H1 (cell line): Measurements from ENCODE around the gene RUNX1. TPM values are rescaled to one million over a fixed set of nuclear protein-coding genes. Genes with fewer than 3 reads are reported as not detected.

Source experiments
- CTCF ChIA-PET: fragments of 300-600 bp; sonication (Branson Sonifier 250); formaldehyde crosslinking; loops from one replicate; lab custom pipeline; 2021; ENCODE audit not compliant: partially characterized antibody; lab: Charles Lee
- POLR2A ChIA-PET: fragments of 300-600 bp; sonication (Branson Sonifier 250); formaldehyde crosslinking; loops from one replicate; lab custom pipeline; 2021; ENCODE audit warnings: inconsistent platforms; ENCODE audit not compliant: partially characterized antibody; lab: Charles Lee
- DNase-seq, 2 experiments: peaks; one replicate each; pipeline versions ENCODE4 v3.0.0 to v3.0.0-alpha.2; 2010 to 2022; ENCODE audit warnings: low spot score in 2 of 2, low read depth in 1 of 2, mixed read lengths in 1 of 2
- FAIRE-seq: peaks from 2 replicates; lab custom pipeline; 2011; peaks lifted over from hg19 to GRCh38; lab: Jason Lieb, UNC
- H2AFZ ChIP-seq: 2 replicates; pipeline ENCODE4 v1.8.1; 2012; ENCODE audit warnings: low read length, inconsistent platforms
- H2AK5ac ChIP-seq: 2 replicates; pipeline ENCODE4 v1.6.1; 2013; ENCODE audit warnings: low read depth, low read length
- H2BK120ac ChIP-seq: replicated peaks from 2 replicates; pipeline ENCODE3; 2013; ENCODE audit warnings: low read depth, low read length, inconsistent platforms
- H2BK12ac ChIP-seq: 2 replicates; pipeline ENCODE4 v1.6.1; 2013; ENCODE audit warnings: low read depth, low read length
- H2BK15ac ChIP-seq: 2 replicates; pipeline ENCODE4 v1.6.1; 2013; ENCODE audit warnings: low read length
- H2BK20ac ChIP-seq: 2 replicates; pipeline ENCODE4 v1.6.1; 2013; ENCODE audit warnings: low read length
- H2BK5ac ChIP-seq: 2 replicates; pipeline ENCODE4 v1.6.1; 2013; ENCODE audit warnings: low read depth, low read length
- H3K14ac ChIP-seq: 2 replicates; pipeline ENCODE4 v1.6.1; 2013; ENCODE audit warnings: inconsistent platforms; ENCODE audit not compliant: insufficient read length
- H3K18ac ChIP-seq: 2 replicates; pipeline ENCODE4 v1.6.1; 2013; ENCODE audit warnings: low read length; ENCODE audit errors: extremely low read depth
- H3K23ac ChIP-seq: 2 replicates; pipeline ENCODE4 v1.6.1; 2013; ENCODE audit warnings: inconsistent platforms; ENCODE audit not compliant: insufficient read length
- H3K23me2 ChIP-seq: 2 replicates; pipeline ENCODE4 v1.6.1; 2013; ENCODE audit warnings: low read depth, low read length
- H3K27ac ChIP-seq: 2 replicates; pipeline ENCODE4 v1.6.1; 2011; ENCODE audit warnings: low read depth, low read length, inconsistent platforms
- H3K27me3 ChIP-seq, 4 experiments: replicated peaks in 1 of 4; 1 replicate in 1 of 4; 2 replicates in 3 of 4; pipeline versions ENCODE4 v1.6.1 to v1.8.1; 2011 to 2013; ENCODE audit warnings: low read length in 3 of 4, mild to moderate bottlenecking in 3 of 4, inconsistent platforms in 2 of 4, mixed read lengths in 2 of 4, moderate library complexity in 1 of 4; ENCODE audit not compliant: control insufficient read depth in 3 of 4, insufficient read depth in 3 of 4; ENCODE audit errors: extremely low read depth in 1 of 4
- H3K36me3 ChIP-seq, 4 experiments: 2 replicates each; pipeline versions ENCODE4 v1.6.1 to v1.8.1; 2011 to 2013; ENCODE audit warnings: mild to moderate bottlenecking in 4 of 4, low read length in 3 of 4, moderate library complexity in 2 of 4, control low read depth in 1 of 4, inconsistent platforms in 1 of 4; ENCODE audit not compliant: insufficient read depth in 4 of 4, control insufficient read depth in 2 of 4
- H3K4ac ChIP-seq: replicated peaks from 2 replicates; pipeline ENCODE3; 2013; ENCODE audit warnings: low read length, low read depth, mixed read lengths, inconsistent platforms; ENCODE audit not compliant: insufficient read length
- H3K4me1 ChIP-seq, 4 experiments: replicated peaks in 1 of 4; 1 replicate in 1 of 4; 2 replicates in 3 of 4; pipeline versions ENCODE4 v1.6.1 to v1.8.1; 2011 to 2013; ENCODE audit warnings: low read length in 3 of 4, inconsistent platforms in 2 of 4, mixed read lengths in 1 of 4; ENCODE audit not compliant: insufficient read depth in 4 of 4, control insufficient read depth in 3 of 4
- H3K4me2 ChIP-seq, 2 experiments: 2 replicates each; pipeline versions ENCODE4 v1.6.1 to v1.8.1; 2011 to 2013; ENCODE audit warnings: low read depth in 2 of 2, low read length in 2 of 2, control low read depth in 1 of 2, inconsistent platforms in 1 of 2, mild to moderate bottlenecking in 1 of 2; ENCODE audit not compliant: insufficient read depth in 1 of 2
- H3K4me3 ChIP-seq, 4 experiments: fragments of 200-600, 300-600 bp in 1 of 4; sonication (generic), shearing (Covaris generic), sonication (Bioruptor Twin) in 1 of 4; 2 replicates each; pipeline versions ENCODE4 v1.5.1 to v1.8.1; 2011 to 2016; ENCODE audit warnings: low read length in 4 of 4, low read depth in 3 of 4, control low read depth in 2 of 4, inconsistent platforms in 2 of 4, mild to moderate bottlenecking in 2 of 4, mixed read lengths in 1 of 4, moderate library complexity in 1 of 4; ENCODE audit not compliant: insufficient read depth in 2 of 4; ENCODE audit errors: extremely low read depth in 1 of 4
- H3K56ac ChIP-seq: replicated peaks from 2 replicates; pipeline ENCODE3; 2013; ENCODE audit warnings: low read depth, mild to moderate bottlenecking, mixed read lengths, low read length, inconsistent platforms; ENCODE audit not compliant: insufficient read length
- H3K79me1 ChIP-seq: 2 replicates; pipeline ENCODE4 v1.6.1; 2013; ENCODE audit warnings: low read depth, low read length, control low read depth
- H3K79me2 ChIP-seq, 2 experiments: 2 replicates each; pipeline versions ENCODE4 v1.6.1 to v1.8.1; 2012 to 2013; ENCODE audit warnings: low read length in 2 of 2, mild to moderate bottlenecking in 2 of 2, inconsistent platforms in 1 of 2; ENCODE audit not compliant: insufficient read depth in 2 of 2, control insufficient read depth in 1 of 2
- H3K9ac ChIP-seq, 4 experiments: replicated peaks in 1 of 4; 1 replicate in 1 of 4; 2 replicates in 3 of 4; pipeline versions ENCODE4 v1.6.1 to v1.8.1; 2011 to 2013; ENCODE audit warnings: low read depth in 3 of 4, low read length in 3 of 4, control low read depth in 2 of 4, mild to moderate bottlenecking in 2 of 4, moderate library complexity in 2 of 4, inconsistent platforms in 1 of 4; ENCODE audit errors: extremely low read depth in 1 of 4
- H3K9me3 ChIP-seq, 2 experiments: 2 replicates each; pipeline versions ENCODE4 v1.6.1 to v1.8.1; 2012 to 2013; ENCODE audit warnings: mild to moderate bottlenecking in 2 of 2, moderate library complexity in 2 of 2, control low read depth in 1 of 2, inconsistent platforms in 1 of 2, low read depth in 1 of 2, low read length in 1 of 2, mixed read lengths in 1 of 2; ENCODE audit not compliant: insufficient read depth in 2 of 2
- H4K20me1 ChIP-seq, 2 experiments: replicated peaks in 1 of 2; 2 replicates each; pipeline versions ENCODE3 to v1.8.1; 2011 to 2013; ENCODE audit warnings: inconsistent platforms in 2 of 2, low read length in 2 of 2, mild to moderate bottlenecking in 1 of 2; ENCODE audit not compliant: insufficient read depth in 2 of 2, control insufficient read depth in 1 of 2
- H4K5ac ChIP-seq: 2 replicates; pipeline ENCODE4 v1.6.1; 2013; ENCODE audit warnings: low read length, low read depth, mixed read lengths, inconsistent platforms; ENCODE audit not compliant: insufficient read length
- H4K8ac ChIP-seq: 2 replicates; pipeline ENCODE4 v1.8.0; 2013; ENCODE audit warnings: mild to moderate bottlenecking, moderate library complexity, low read length, inconsistent platforms; ENCODE audit not compliant: insufficient read depth; ENCODE audit errors: extremely low read depth
- H4K91ac ChIP-seq: replicated peaks from 2 replicates; pipeline ENCODE3; 2013; ENCODE audit warnings: low read length, mixed read lengths, inconsistent platforms; ENCODE audit not compliant: insufficient read length
- ATF2 ChIP-seq: IDR thresholded peaks from 2 replicates; pipeline ENCODE4 v1.6.1; 2012; ENCODE audit warnings: low read length, inconsistent platforms
- BRCA1 ChIP-seq: IDR thresholded peaks from 2 replicates; pipeline ENCODE4 v1.6.1; 2012; ENCODE audit warnings: low read depth, low read length, improper control_type of control experiment
- CTCF ChIP-seq, 3 experiments: IDR thresholded peaks; 1 replicate in 2 of 3; 2 replicates in 1 of 3; pipeline versions ENCODE4 v1.5.1 to v1.6.1; 2011; ENCODE audit warnings: low read length in 3 of 3, mild to moderate bottlenecking in 3 of 3, inconsistent platforms in 2 of 3, low read depth in 1 of 3, moderate library complexity in 1 of 3; ENCODE audit not compliant: insufficient read depth in 1 of 3; ENCODE audit errors: control extremely low read depth in 1 of 3
- FOSL1 ChIP-seq: IDR thresholded peaks from 2 replicates; pipeline ENCODE4 v1.6.1; 2011; ENCODE audit warnings: mild to moderate bottlenecking, low read depth, low read length, moderate library complexity; ENCODE audit not compliant: insufficient read depth
- NRF1 ChIP-seq: IDR thresholded peaks from 2 replicates; pipeline ENCODE4 v1.6.1; 2011; ENCODE audit warnings: mild to moderate bottlenecking, low read depth, low read length, improper control_type of control experiment
- RNF2 ChIP-seq: fragments of 200-900, 300-1000 bp; sonication (generic); IDR thresholded peaks from 2 replicates; pipeline ENCODE4 v1.7.1; 2016; ENCODE audit warnings: borderline replicate concordance, low read depth, mild to moderate bottlenecking, antibody characterized with exemption, low read length; ENCODE audit not compliant: poor library complexity, severe bottlenecking; ENCODE audit errors: missing control alignments
- TAF1 ChIP-seq: IDR thresholded peaks from 2 replicates; pipeline ENCODE4 v1.6.1; 2011; ENCODE audit warnings: mild to moderate bottlenecking, low read depth, low read length
- WGBS, 2 experiments: shearing (Covaris generic) in 1 of 2; methylation state at CpG; one replicate each; pipeline versions ENCODE4 v1.1.6 to v1.1.7; 2013 to 2015; ENCODE audit warnings: low lambda C conversion rate in 2 of 2, mixed read lengths in 2 of 2, inconsistent platforms in 1 of 2, low coverage in 1 of 2, missing lambda C conversion rate in 1 of 2; ENCODE audit not compliant: insufficient replicate concordance in 2 of 2, insufficient coverage in 1 of 2, insufficient read length in 1 of 2; ENCODE audit errors: extremely low coverage in 1 of 2, missing lambda C conversion rate in 1 of 2; 5-methylcytosine and 5-hydroxymethylcytosine counted together
- polyA plus RNA-seq, 7 experiments: library from polyadenylated mRNA; depleted of rRNA in 3 of 7; stranded (reverse) in 5 of 7; unstranded in 2 of 7; fragments of >200 nt in 5 of 7; fragments of 200-250 nt in 2 of 7; gene quantifications; 1 replicate in 5 of 7; 2 replicates in 1 of 7; 4 replicates in 1 of 7; pipeline versions ENCODE4 v1.2.1 to v1.2.3, GENCODE V29; 2011 to 2013; ENCODE audit warnings: missing spikeins in 2 of 7, mixed read lengths in 2 of 7
- total RNA-seq: library from RNA; stranded (reverse); fragmentation: NEBNext Ultra II Directional; extraction: Animal tissue kit (Norgen Biotek cat#: 25700); gene quantifications from 2 replicates; pipeline ENCODE4 v1.2.1, GENCODE V29; 2021
- TF ChIP-seq, protein P1 (sequence below): IDR thresholded peaks from 2 replicates; pipeline ENCODE4 v1.6.1; 2011; ENCODE audit warnings: low read length, improper control_type of control experiment

The RUNX1 gene
- total and polyA plus RNA-seq, 2 of the 8 experiments (the other 6 are each of a cell fraction or from before 2014, with no cell fraction given): 0.20 to 0.60 TPM

DNA sequence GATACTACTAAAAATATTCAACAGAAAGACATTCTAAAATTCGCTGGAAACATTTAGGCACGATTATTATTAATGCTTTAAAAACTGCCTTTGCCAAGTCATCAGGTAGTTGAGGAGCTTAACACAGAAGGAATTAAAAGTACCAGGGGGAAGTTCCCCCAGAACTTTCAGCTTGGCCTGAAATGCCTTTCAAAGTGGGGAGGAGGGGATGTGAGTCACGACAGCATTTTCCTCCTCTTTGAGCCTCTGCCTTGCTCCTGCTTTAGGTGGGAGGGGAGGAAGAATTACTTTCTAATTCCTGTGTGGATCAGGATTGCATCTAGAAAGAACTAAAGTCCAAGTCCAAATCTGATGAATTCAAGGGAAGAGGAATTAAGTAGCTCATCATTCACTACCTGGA lies 196.7 kb downstream of the RUNX1 start:
- no peaks in the 10 kb centered on the region for H3K27me3 ChIP-seq
- no peaks in the 10 kb centered on the region for H3K79me2 ChIP-seq
- no peak overlapping the region for H2BK12ac ChIP-seq
- no peaks in the 10 kb centered on the region for H3K79me1 ChIP-seq
- H2BK15ac ChIP-seq: no peak overlapping the region
- FAIRE-seq: no peak
- no peak overlapping the region for H4K91ac ChIP-seq
- H3K4ac ChIP-seq: no peak overlapping the region
- no peak overlapping the region for H3K4me2 ChIP-seq
- 55% methylated on average over 3 of the region's 3 CpGs; no CpG with 5 or more reads in 1 of the 2 experiments for WGBS, 2 experiments
- H3K14ac ChIP-seq: no peak overlapping the region
- ChIA-PET POLR2A (no interaction called here), CTCF (interaction anchor here (1.0 to 1.9 kb wide), 3 partner anchors 49 to 106 kb away, joined by 3 to 5 read pairs (median 3); no protein-coding TSS in a partner anchor)
- no peak overlapping the region for H2AK5ac ChIP-seq
- H2BK5ac ChIP-seq: no peak overlapping the region
- H2AFZ ChIP-seq: no peak overlapping the region
- no peak overlapping the region for H2BK120ac ChIP-seq
- no peaks in the 10 kb centered on the region for H3K4me1 ChIP-seq
- H3K36me3 ChIP-seq: no peaks in the 10 kb centered on the region
- no peak overlapping the region for H3K56ac ChIP-seq
- H4K20me1 ChIP-seq: no peaks in the 10 kb centered on the region
- no peak overlapping the region for H3K18ac ChIP-seq
- no peak overlapping the region for H3K27ac ChIP-seq
- no peak overlapping the region for H4K8ac ChIP-seq
- H3K9me3 ChIP-seq: no peaks in the 10 kb centered on the region
- no peaks in the 10 kb centered on the region for H3K23me2 ChIP-seq
- no peak for DNase-seq
- H3K4me3 ChIP-seq: no peak overlapping the region
- no peak overlapping the region for H2BK20ac ChIP-seq
- H3K9ac ChIP-seq: no peak overlapping the region
- no peak overlapping the region for H4K5ac ChIP-seq
- H3K23ac ChIP-seq: no peak overlapping the region
- no peak for TF ChIP-seq RNF2
- TF ChIP-seq FOSL1: no peak
- TF ChIP-seq ATF2: no peak
- no peak for TF ChIP-seq BRCA1
- TF ChIP-seq, protein P1, sequence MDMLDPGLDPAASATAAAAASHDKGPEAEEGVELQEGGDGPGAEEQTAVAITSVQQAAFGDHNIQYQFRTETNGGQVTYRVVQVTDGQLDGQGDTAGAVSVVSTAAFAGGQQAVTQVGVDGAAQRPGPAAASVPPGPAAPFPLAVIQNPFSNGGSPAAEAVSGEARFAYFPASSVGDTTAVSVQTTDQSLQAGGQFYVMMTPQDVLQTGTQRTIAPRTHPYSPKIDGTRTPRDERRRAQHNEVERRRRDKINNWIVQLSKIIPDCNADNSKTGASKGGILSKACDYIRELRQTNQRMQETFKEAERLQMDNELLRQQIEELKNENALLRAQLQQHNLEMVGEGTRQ: no peak
- TF ChIP-seq NRF1: no peak
- no peak for TF ChIP-seq CTCF (IDR thresholded peaks at IDR 0.05; ENCODE audit: control extremely low read depth in 1 of 3, insufficient read depth in 1 of 3, low read depth in 1 of 3, low read length in 3 of 3)
- no peak for TF ChIP-seq TAF1
